Stimulated activated effector memory CD8-positive, alpha-beta T cell treated with anti-CD3 and anti-CD28 coated beads, Interleukin-12 subunit alpha, Interleukin-12 subunit beta, amount 100 ng/mL, for 72 hours (primary cell): Measurements from ENCODE around the gene LFNG.
A peak's percentile ranks its signal among the peaks of the same experiment; 100 is the strongest.

Experiments used
- ATAC-seq: fragments of 150-1000 bp; cut with Tn5 transposase; 2 replicates; pipeline ENCODE4 v1.10.0; 2021
- DNase-seq, 2 donors: peaks; one replicate each; pipeline ENCODE4 v3.0.0; 2021 to 2022; ENCODE audit warnings: low spot score in 2 of 2
- H3K27ac Mint-ChIP-seq: one replicate; pipeline ENCODE4 v1.8.0; 2022; ENCODE audit warnings: mild to moderate bottlenecking, mixed read lengths
- H3K36me3 Mint-ChIP-seq: one replicate; pipeline ENCODE4 v1.8.0; 2022; ENCODE audit warnings: mild to moderate bottlenecking, mixed read lengths
- H3K4me1 Mint-ChIP-seq: one replicate; pipeline ENCODE4 v1.8.0; 2022; ENCODE audit warnings: mixed read lengths
- H3K4me3 Mint-ChIP-seq: one replicate; pipeline ENCODE4 v1.8.0; 2022; ENCODE audit warnings: mild to moderate bottlenecking, mixed read lengths
- H3K9me3 Mint-ChIP-seq: one replicate; pipeline ENCODE4 v1.8.0; 2022; ENCODE audit warnings: mixed read lengths

Gene LFNG

DNA sequence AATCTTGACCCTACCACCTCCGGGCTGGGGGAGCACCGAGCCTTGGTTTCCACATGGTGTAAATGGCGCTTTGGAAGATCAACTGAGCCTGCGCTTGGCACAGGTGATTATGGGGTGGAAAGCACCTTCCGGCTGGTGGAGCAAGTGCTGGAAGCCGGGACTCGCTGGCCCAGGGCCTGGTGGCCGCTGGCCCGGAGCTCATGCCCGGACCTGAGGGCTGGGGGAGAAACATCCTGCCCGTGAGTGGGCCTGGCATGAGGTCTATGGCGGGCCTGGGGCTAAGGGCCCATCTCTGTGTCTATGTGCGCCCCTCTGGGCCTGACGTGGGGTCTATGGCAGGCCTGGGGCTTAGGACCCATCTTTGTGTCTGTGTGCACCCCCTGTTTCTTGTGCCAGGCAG, 14.2 kb upstream of the LFNG start:
- no peak for DNase-seq
- Mint-ChIP-seq H3K36me3 (no peaks in the 10 kb centered on the region), H3K4me1 (peaks cover 24% of the 10 kb centered on the region), H3K27ac (no peak overlapping the region), H3K4me3 (no peak overlapping the region), H3K9me3 (no peaks in the 10 kb centered on the region)
- no peak for ATAC-seq

DNA sequence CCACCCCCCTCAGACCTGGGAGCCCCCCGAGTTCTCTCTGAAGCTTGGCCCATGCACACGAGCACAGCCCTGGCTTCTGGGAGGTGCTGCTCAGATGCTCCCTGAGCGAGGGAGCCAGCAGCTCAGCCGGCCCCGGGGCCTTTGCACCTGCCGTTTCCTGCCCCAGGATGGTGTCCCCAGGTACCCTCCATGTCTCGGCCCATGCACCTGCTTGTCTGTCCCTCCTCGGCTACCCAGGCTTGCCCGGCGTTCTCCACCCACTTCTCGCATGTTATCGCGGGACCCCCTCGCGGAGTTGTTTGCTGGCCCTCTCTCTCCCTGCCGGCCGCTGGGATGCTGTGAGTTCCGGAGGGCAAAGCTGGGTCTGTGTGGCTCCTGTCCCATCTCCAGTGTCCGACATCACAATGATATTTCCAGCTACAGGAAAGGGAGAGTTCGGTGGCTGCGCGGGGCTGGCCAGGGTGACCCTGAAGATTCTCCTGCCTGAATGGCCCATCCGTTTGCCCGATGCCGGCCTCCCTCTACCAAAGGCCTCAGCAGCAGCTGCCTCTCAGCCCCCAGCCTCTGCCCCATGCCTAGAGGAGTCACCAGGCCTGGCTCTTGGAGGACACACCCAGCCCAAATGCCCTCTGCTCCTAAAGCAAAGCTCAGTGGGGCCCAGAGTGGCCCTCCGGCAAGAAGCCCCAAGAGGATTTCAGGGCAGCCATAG, 12.2 kb upstream of the LFNG start:
- H3K27ac Mint-ChIP-seq, result no peak overlapping the region
- no peaks in the 10 kb centered on the region for H3K36me3 Mint-ChIP-seq
- ATAC-seq, result no peak

DNA sequence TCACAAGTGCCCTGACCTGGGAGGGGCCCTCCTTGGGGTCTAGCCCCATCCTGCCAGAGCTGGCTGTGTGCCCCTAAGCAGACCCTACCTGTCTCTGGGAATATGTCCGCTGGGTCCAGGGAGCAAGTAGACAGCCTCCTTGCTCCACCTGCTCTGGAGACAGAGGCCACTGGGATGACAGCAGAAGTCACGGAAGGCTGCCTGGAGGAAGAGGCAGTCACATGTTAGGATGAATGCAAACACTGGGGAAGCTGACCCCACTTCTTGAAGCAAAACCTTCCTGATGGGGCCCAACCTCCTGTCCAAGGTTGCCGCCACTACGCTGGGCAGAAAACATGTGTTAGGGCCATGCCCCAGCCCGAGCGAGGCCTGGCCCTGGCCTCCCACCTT, 11.7 kb upstream of the LFNG start:
- ATAC-seq, result no peak
- no peak for DNase-seq
- Mint-ChIP-seq H3K27ac (no peak overlapping the region), H3K9me3 (no peaks in the 10 kb centered on the region), H3K4me3 (peak overlapping the region; percentile 71), H3K36me3 (no peaks in the 10 kb centered on the region), H3K4me1 (peaks cover 49% of the 10 kb centered on the region)

More for the DNA sequence above, 12.2 kb upstream of the LFNG start:
- H3K4me1 Mint-ChIP-seq, result peaks cover 43% of the 10 kb centered on the region
- no peaks in the 10 kb centered on the region for H3K9me3 Mint-ChIP-seq
- peak in 1 of 2 donors; percentile 47 for DNase-seq
- H3K4me3 Mint-ChIP-seq, result no peak overlapping the region

DNA sequence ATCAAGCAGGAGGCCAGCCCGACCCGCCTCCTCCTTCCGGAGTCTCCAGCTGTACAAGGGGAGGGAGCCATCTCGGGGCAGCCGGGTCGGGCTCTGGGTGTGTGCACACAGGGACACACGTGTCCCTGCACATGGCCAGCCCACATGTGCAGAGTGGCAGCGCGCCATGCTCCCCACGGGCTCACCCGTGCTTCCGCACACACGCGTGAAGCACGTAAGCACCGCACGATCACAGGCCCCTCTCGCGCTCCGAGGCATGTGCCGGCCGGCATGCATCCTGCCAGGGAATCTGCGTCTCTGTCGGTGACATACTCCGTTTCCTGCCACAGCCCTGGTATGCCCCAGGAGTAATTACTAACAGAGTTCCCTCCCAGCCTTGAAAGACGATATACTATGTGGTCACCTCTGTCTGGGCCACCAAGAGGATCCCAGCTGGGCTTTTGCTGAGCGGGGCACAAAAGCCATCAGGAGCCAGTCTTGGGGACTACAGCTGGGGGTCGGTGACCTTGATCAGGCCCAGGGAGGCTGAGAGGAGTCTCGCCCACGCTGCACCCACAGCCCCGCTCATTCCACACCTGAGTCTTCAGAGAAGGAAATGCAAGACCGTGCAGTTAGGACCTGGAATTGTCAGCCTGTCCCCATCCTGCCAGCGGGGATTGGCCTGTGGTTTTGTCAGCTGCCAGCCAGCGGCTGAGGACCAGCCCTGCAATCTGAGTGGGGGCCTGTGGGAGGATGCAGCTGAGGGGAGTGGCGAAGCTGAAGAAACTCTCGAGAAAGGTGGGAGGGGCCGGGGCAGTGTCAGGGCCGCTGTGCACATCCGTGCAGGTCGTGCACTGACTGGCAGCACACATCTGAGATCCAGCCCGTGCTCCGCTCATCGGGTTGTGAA, 11.0 kb upstream of the LFNG start:
- Mint-ChIP-seq H3K36me3 (no peaks in the 10 kb centered on the region), H3K9me3 (no peaks in the 10 kb centered on the region), H3K4me1 (peaks cover 55% of the 10 kb centered on the region), H3K4me3 (peak overlapping the region; percentile 71), H3K27ac (no peak overlapping the region)
- peak; percentile 69 for ATAC-seq
- DNase-seq, result peak in 1 of 2 donors; percentile 77

DNA sequence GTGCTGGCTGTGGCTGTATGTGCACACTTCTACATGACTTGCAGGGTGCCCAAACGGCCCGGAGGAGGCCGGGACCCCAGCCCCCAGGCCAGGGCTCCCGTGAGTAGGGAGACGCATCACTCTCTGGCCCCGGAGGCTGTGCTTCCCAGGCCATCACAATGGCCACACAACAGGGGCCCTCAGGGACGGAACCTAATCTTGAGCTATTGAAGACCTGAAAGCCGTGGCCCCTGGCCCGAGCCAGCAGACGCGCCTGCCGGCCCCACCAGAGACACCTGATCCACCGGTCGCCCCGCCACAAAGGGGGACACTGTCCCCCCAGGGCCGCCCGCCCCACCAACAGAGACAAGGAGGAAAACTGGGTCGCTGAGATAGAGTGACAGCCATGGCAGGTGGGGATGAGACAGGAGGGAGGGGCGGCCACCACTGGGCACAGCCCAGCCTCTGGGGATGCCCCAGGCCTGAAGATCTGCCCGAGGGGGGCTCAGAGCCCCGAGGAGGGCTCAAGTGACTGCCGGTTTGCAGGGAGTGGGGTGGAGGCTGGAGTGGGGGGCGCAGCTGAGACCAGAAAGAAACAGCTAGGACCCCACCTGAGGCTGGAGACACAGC, 10.2 kb upstream of the LFNG start:
- Mint-ChIP-seq H3K36me3 (no peaks in the 10 kb centered on the region), H3K4me3 (peak overlapping the region; percentile 71), H3K4me1 (peaks cover 57% of the 10 kb centered on the region), H3K27ac (no peak overlapping the region), H3K9me3 (no peaks in the 10 kb centered on the region)
- ATAC-seq (no peak), DNase-seq (no peak)

DNA sequence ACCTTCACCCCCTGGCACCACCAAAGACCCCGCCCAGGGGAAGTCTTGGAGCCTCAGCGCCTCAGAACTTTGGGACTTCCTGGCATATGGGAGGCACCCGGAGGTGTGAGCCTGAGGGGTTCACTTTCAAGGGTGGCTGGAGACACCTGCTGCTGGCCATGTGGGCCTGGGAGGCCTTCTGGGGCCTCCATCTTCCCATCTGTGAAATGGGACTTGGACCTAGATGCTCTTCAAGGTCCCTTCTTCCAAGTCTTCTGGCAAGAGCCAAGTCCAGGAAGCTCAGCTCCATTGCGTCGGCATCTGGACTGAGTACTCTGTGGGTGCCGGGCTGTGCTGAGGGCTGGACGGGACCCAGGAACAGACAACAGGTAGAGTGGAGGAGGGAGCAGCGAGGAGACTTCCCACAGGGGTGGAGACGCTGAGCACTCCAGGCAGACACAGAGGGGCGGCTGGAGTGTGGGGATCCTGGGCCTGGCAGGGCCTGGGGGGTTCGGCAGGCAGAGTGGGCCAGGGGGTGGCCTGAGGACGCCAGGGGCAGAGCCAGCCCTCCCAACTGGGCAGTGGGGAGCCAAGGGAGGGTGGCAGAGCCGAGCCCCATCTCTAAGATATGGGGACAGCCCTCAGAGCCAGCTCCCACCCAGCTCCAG, 9.3 kb upstream of the LFNG start:
- no peaks in the 10 kb centered on the region for H3K36me3 Mint-ChIP-seq
- DNase-seq (no peak), ATAC-seq (no peak)
- no peak overlapping the region for H3K27ac Mint-ChIP-seq
- no peaks in the 10 kb centered on the region for H3K9me3 Mint-ChIP-seq
- peak overlapping the region; percentile 71 for H3K4me3 Mint-ChIP-seq
- H3K4me1 Mint-ChIP-seq, result peaks cover 57% of the 10 kb centered on the region

DNA sequence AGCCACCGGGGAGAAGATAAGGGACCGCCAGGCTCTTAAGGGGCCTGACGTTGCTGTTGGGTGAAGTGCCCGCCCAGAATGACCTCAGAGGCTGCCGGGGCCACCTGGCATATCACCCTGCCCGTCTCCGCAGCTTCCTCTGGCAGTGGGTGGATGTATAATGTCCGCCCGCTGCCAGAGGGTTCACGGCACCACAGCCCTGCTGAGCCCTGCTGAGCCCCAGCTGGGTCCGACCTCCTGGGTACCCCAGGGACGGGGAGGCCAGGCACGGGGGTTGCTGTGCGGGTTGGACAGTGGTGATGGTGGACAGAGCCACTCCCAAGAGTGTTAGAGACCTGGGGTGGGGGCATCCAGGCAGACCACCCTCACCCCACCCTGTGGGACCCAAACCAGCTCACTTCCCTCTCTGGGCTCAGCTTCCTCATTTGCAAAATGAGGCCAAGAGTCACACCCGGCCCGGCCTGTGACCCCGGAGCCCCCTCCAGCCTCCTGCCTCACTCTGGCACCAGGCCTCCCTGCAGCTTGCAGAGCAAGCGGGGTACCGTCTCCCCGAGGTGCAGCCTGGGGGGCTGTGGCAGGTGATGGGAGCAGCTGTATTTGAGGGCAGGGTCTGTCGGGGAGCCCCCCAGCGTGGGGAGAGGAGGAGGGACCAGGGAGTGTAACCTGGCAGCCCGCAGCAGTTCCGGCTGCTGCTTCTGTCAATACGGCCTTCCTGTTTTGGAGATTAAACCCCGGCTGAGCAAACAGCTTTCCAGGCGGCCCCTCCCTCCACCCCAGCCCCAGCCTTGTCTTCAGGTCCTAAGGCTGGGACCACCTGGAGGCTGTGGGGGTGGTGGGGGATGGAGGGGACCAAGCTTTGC, 8.4 kb upstream of the LFNG start:
- ATAC-seq (peak; percentile 80), DNase-seq (peak in 1 of 2 donors; percentile 68)
- H3K4me3 Mint-ChIP-seq, result peak overlapping the region; percentile 71
- H3K27ac Mint-ChIP-seq, result no peak overlapping the region
- no peaks in the 10 kb centered on the region for H3K9me3 Mint-ChIP-seq
- peaks cover 57% of the 10 kb centered on the region for H3K4me1 Mint-ChIP-seq
- no peaks in the 10 kb centered on the region for H3K36me3 Mint-ChIP-seq

DNA sequence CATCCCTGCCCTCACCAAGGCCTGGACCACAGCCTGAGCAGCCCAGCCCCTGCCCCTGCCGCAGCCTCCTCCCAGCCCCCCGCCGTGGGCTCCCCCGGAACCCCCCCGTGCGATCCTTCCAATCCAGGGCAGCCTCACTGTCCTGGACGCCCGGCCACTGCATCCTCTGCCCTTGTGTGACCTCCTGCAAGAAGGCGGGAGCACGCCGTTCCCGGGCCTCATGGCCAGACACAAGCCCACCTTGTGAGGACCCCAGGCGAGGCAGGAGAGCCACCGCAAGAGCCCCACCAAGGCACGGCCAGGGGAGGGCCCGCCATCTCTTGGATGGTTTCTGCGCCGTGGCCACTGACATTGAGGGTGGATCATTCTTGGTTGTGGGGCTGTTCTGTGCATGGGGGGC, 7.8 kb upstream of the LFNG start:
- peaks cover 62% of the 10 kb centered on the region for H3K4me1 Mint-ChIP-seq
- H3K9me3 Mint-ChIP-seq, result no peaks in the 10 kb centered on the region
- no peak for ATAC-seq
- no peaks in the 10 kb centered on the region for H3K36me3 Mint-ChIP-seq
- peak overlapping the region; percentile 71 for H3K4me3 Mint-ChIP-seq
- no peak overlapping the region for H3K27ac Mint-ChIP-seq
- DNase-seq, result no peak

DNA sequence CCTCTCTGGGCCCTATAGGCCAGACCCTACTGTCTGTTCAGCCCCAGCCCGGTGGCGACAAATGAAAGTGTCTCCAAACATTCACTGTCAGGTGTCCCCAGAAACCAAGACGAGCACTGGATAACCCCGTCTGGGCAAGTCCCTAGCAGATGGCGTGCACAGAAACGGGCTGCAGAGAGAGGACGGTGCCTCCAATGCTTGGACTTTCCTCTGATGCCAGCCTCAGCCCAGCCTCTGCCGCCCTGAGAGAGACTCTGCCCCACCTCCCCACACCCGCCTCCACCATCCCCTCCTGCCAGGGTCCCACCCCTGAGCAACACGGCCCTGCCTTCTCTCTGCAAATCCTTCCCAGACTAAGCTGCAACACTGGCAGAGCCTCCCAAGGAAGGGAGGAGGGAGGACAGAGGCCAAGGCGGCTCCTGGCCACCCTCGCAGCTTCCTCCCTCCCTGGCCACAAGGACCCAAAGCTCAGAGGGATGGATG, 7.4 kb upstream of the LFNG start:
- no peak for ATAC-seq
- Mint-ChIP-seq H3K27ac (no peak overlapping the region), H3K9me3 (no peaks in the 10 kb centered on the region), H3K36me3 (no peaks in the 10 kb centered on the region), H3K4me3 (peak overlapping the region; percentile 71), H3K4me1 (peaks cover 63% of the 10 kb centered on the region)
- DNase-seq, result no peak

DNA sequence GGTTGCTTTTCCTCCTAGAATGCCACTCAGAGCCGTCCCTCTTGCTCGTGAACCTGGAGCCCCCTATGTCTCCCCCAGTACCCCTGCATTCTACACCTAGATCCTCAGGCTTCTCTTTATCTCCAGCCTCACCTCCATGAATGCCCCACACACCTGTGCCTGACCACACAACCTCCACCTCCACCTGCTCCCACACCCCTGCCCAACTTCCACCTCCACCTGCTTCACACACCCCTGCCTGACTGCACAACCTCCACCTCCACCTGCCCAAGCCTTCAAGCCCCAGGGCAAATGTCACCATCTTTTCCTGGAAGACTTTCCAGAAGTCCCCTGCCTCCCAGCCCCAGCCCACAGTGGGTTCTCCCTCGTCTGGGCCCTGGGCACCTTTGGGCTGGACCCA, 6.9 kb upstream of the LFNG start:
- Mint-ChIP-seq H3K4me3 (peak overlapping the region; percentile 71), H3K4me1 (peaks cover 68% of the 10 kb centered on the region), H3K9me3 (no peaks in the 10 kb centered on the region), H3K36me3 (no peaks in the 10 kb centered on the region), H3K27ac (no peak overlapping the region)
- DNase-seq (no peak), ATAC-seq (no peak)

DNA sequence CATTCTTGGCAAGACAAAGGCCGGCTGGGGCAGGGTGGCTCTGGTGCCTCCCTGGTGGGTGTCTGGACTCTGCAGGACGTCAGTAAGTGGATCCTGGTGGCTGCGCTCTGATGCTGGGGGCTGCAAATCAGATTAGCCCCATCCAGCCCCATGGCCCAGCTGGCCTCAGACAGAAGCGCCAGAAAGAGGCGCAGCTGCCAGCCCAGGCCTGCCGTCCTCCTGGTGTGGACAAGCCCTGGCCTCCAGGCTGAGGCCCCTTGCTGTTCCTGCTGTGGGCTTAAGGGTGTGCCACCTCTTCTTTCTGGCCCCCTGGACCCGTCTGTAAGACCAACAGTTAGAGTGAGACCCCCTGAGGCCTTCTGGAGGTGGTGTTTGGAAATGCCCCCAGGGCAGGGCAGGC, 5.9 kb upstream of the LFNG start:
- DNase-seq (no peak), ATAC-seq (no peak)
- Mint-ChIP-seq H3K9me3 (no peaks in the 10 kb centered on the region), H3K4me3 (no peak overlapping the region), H3K4me1 (peaks cover 70% of the 10 kb centered on the region), H3K27ac (no peak overlapping the region), H3K36me3 (peaks cover 6% of the 10 kb centered on the region)

DNA sequence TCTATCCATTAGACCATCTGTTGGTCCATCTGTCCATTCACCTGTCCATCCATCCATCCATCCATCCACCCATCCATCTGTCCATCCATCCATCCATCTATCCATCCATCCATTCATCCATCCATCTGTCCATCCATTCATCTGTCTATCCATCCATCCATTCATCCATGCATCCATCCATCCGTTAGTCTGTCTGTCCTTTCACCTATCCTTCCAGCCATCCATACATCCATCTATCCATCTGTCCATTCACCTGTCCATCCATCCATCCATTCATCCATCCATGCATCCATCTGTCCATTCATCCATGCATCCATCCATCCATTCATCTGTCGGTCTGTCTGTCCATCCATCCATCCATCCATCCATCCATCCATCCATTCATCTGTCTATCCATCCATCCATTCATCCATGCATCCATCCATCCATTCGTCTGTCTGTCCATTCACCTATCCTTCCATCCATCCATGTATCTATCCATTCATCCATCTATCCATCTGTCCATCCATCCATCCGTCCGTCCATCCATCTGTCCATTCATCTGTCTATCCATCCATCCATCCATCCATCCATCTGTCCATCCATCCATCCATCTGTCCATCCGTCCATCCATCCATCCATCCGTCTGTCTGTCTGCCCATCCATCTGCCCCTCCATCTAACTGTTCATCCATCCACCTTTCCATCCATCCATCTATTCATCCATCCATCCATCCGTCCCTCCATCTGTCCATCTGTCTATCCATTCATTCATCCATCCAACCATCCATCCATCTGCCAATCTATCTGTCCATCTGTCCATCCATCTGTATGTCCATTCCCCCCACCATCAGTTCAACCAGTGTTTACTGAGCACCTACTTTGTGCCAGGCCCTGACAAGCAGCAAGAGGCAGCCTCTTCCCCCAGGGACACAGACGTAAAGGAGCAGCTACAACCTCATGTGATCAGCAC, 4.8 kb upstream of the LFNG start:
- Mint-ChIP-seq H3K27ac (no peak overlapping the region), H3K4me1 (peaks cover 59% of the 10 kb centered on the region), H3K4me3 (no peak overlapping the region), H3K36me3 (peaks cover 6% of the 10 kb centered on the region), H3K9me3 (no peaks in the 10 kb centered on the region)
- ATAC-seq, result no peak
- no peak for DNase-seq

DNA sequence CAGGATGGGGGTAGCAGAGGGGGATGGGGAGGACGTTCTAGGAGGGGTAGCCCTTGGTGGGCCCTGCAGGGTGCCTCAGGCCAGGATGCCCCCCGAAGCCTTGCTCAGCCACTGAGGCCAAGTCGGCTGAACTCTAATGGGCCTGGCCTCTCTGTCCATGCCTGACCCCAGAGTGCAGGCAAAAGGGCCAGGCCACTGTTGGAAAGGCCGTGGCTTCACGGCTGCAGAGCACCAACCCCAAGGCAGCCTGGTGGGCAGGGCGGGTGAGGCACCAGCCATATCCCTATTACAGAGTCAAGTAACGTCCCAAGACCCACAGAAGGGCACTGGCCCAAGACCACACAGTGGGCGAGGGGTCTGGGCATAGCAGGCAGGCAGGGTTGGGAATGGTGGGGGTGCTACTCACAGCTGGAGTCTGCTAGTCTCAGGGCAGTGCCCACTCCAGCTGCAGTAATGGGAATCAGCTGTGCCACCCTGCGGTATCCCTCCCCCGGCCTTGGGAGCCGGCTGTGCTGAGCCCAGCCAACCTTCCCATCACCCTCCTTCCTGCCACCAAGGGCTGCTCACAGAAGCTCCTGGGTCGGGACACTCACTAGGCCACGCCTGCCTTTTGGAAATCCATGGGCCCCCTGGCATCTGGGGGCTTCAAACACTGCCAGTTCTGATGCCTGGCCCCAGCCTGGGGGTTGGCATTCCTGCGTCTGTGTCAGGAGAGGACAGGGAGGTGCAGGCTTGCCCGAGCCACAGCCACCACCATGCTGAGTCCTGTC, 4.0 kb upstream of the LFNG start:
- DNase-seq, result no peak
- Mint-ChIP-seq H3K36me3 (peaks cover 12% of the 10 kb centered on the region), H3K9me3 (no peaks in the 10 kb centered on the region), H3K27ac (no peak overlapping the region), H3K4me3 (no peak overlapping the region), H3K4me1 (peaks cover 50% of the 10 kb centered on the region)
- no peak for ATAC-seq
